Neural progenitor cell (in vitro differentiated cells): Measurements from ENCODE around the gene OR2AG2. TPM values are rescaled to one million over a fixed set of nuclear protein-coding genes. Genes with fewer than 3 reads are reported as not detected.
A peak's percentile ranks its signal among the peaks of the same experiment; 100 is the strongest.
"Not testable (repeated sequence)": the region's sequence is repeated elsewhere in the genome, so short reads cannot be mapped to it uniquely, and the experiment has no call there.

Source experiments
- DNase-seq: peaks from one replicate; pipeline ENCODE4 v3.0.0-alpha.2; 2016; ENCODE audit warnings: low spot score
- H2AFZ ChIP-seq: fragments of 200-600 bp; sonication (generic); replicated peaks from 2 replicates; pipeline ENCODE4 v1.6.1; 2016; ENCODE audit warnings: antibody characterized with exemption
- H3F3A ChIP-seq: fragments of 200-600 bp; sonication (generic); 2 replicates; pipeline ENCODE4 v1.6.1; 2016; ENCODE audit warnings: antibody characterized with exemption, low read depth
- H3K27ac ChIP-seq: fragments of 200-600 bp; sonication (generic); 2 replicates; pipeline ENCODE4 v1.5.1; 2016; ENCODE audit warnings: mild to moderate bottlenecking
- H3K27me3 ChIP-seq: fragments of 200-600 bp; sonication (generic); 2 replicates; pipeline ENCODE4 v1.6.1; 2016; ENCODE audit warnings: mild to moderate bottlenecking, moderate library complexity
- H3K36me3 ChIP-seq: fragments of 200-600 bp; sonication (generic); 2 replicates; pipeline ENCODE4 v1.5.1; 2016
- H3K4me1 ChIP-seq: fragments of 200-600 bp; sonication (generic); 2 replicates; pipeline ENCODE4 v1.6.1; 2016; ENCODE audit warnings: mixed run types
- H3K4me2 ChIP-seq: fragments of 200-600 bp; sonication (generic); 2 replicates; pipeline ENCODE4 v1.6.1; 2016
- H3K4me3 ChIP-seq: fragments of 200-600 bp; sonication (generic); 2 replicates; pipeline ENCODE4 v1.5.1; 2016
- H3K79me2 ChIP-seq: fragments of 200-600 bp; sonication (generic); 2 replicates; pipeline ENCODE4 v1.6.1; 2016; ENCODE audit warnings: low read depth
- H3K9ac ChIP-seq: fragments of 200-600 bp; sonication (generic); 2 replicates; pipeline ENCODE4 v1.6.1; 2016
- H3K9me3 ChIP-seq: fragments of 200-600 bp; sonication (generic); 2 replicates; pipeline ENCODE4 v1.5.1; 2016; ENCODE audit warnings: low read depth
- H4K20me1 ChIP-seq: fragments of 200-600 bp; sonication (generic); 2 replicates; pipeline ENCODE4 v1.6.1; 2016; ENCODE audit warnings: low read depth
- H3K27ac Mint-ChIP-seq: 3 replicates; pipeline ENCODE4 v1.8.0; 2021; ENCODE audit warnings: mixed read lengths
- H3K27me3 Mint-ChIP-seq: 2 replicates; pipeline ENCODE4 v1.8.0; 2022; ENCODE audit warnings: low read depth, mild to moderate bottlenecking, inconsistent platforms, moderate library complexity, mixed read lengths; ENCODE audit not compliant: insufficient read depth
- H3K36me3 Mint-ChIP-seq: 3 replicates; pipeline ENCODE4 v1.8.0; 2021; ENCODE audit warnings: mixed read lengths
- H3K4me1 Mint-ChIP-seq: 3 replicates; pipeline ENCODE4 v1.8.0; 2021; ENCODE audit warnings: mixed read lengths
- H3K4me3 Mint-ChIP-seq: 3 replicates; pipeline ENCODE4 v1.8.0; 2021; ENCODE audit warnings: mild to moderate bottlenecking, moderate library complexity, mixed read lengths
- H3K9me3 Mint-ChIP-seq: 3 replicates; pipeline ENCODE4 v1.8.0; 2020; ENCODE audit warnings: mixed read lengths
- EZH2 ChIP-seq: fragments of 200-600 bp; sonication (generic); IDR thresholded peaks from 2 replicates; pipeline ENCODE4 v1.6.1; 2017; ENCODE audit warnings: antibody characterized with exemption, mild to moderate bottlenecking, moderate library complexity
- EZH2phosphoT487 ChIP-seq: fragments of 200-600 bp; sonication (generic); IDR thresholded peaks from 2 replicates; pipeline ENCODE4 v1.6.1; 2017; ENCODE audit warnings: antibody characterized with exemption
- total RNA-seq: library from RNA; depleted of rRNA; stranded (reverse); fragments of >200 nt; gene quantifications from 2 replicates; pipeline ENCODE4 v1.2.3, GENCODE V29; 2015; ENCODE audit warnings: low replicate concordance
- TF ChIP-seq, protein P1 (sequence below): fragments of 200-600 bp; sonication (generic); IDR thresholded peaks from 2 replicates; pipeline ENCODE4 v1.5.1; 2017; ENCODE audit warnings: antibody characterized with exemption, mild to moderate bottlenecking

Gene OR2AG2
- total RNA-seq, 1 donor from 2014 or later, result 0.36 TPM

DNA sequence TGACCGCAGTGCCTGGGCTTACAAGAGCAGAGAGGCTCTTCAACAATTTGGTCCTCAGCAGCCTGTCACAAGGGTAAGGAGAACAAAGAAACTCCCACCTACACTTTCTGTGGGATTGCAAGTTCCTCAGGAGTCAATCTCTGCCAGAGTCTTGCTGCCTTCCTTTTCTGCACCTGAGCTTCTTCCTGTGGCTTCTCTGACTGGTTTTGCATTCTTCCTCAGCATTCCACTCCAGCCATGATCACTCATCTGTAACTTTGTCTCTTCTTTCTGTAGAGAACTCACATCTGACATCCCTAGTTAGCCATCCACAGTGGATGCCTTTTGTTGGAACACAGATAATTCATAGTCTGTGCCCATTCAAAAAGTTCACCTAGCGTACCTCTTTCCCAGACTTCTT lies 41.9 kb upstream of the OR2AG2 start:
- H3K9me3 Mint-ChIP-seq, result peaks cover 2% of the 10 kb centered on the region
- peaks cover 2% of the 10 kb centered on the region for H3K27me3 Mint-ChIP-seq
- Histone ChIP-seq H3K79me2 (no peaks in the 10 kb centered on the region), H3K36me3 (no peaks in the 10 kb centered on the region), H3K4me2 (no peak overlapping the region), H3K27ac (no peak overlapping the region), H4K20me1 (no peaks in the 10 kb centered on the region), H3K4me3 (no peak overlapping the region), H3F3A (no peaks in the 10 kb centered on the region), H3K9ac (no peak overlapping the region), H2AFZ (peak overlapping the region; percentile 10), H3K9me3 (no peaks in the 10 kb centered on the region), H3K4me1 (no peaks in the 10 kb centered on the region), H3K27me3 (no peaks in the 10 kb centered on the region)
- peaks cover 4% of the 10 kb centered on the region for H3K4me1 Mint-ChIP-seq
- H3K27ac Mint-ChIP-seq, result peak overlapping the region; percentile 2
- DNase-seq, result no peak
- TF ChIP-seq EZH2 (no peak), EZH2phosphoT487 (no peak)
- TF ChIP-seq, protein P1, sequence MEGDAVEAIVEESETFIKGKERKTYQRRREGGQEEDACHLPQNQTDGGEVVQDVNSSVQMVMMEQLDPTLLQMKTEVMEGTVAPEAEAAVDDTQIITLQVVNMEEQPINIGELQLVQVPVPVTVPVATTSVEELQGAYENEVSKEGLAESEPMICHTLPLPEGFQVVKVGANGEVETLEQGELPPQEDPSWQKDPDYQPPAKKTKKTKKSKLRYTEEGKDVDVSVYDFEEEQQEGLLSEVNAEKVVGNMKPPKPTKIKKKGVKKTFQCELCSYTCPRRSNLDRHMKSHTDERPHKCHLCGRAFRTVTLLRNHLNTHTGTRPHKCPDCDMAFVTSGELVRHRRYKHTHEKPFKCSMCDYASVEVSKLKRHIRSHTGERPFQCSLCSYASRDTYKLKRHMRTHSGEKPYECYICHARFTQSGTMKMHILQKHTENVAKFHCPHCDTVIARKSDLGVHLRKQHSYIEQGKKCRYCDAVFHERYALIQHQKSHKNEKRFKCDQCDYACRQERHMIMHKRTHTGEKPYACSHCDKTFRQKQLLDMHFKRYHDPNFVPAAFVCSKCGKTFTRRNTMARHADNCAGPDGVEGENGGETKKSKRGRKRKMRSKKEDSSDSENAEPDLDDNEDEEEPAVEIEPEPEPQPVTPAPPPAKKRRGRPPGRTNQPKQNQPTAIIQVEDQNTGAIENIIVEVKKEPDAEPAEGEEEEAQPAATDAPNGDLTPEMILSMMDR, result no peak
- H3K4me3 Mint-ChIP-seq, result no peak overlapping the region
- H3K36me3 Mint-ChIP-seq, result no peaks in the 10 kb centered on the region

- no peak overlapping the region for H3K4me2 ChIP-seq
- no peaks in the 10 kb centered on the region for H3F3A ChIP-seq
- peaks cover 3% of the 10 kb centered on the region for H3K4me1 Mint-ChIP-seq
- H3K9ac ChIP-seq, result no peak overlapping the region
- H3K36me3 ChIP-seq, result no peaks in the 10 kb centered on the region
- peaks cover 2% of the 10 kb centered on the region for H3K9me3 Mint-ChIP-seq
- no peaks in the 10 kb centered on the region for H3K4me1 ChIP-seq
- no peaks in the 10 kb centered on the region for H3K36me3 Mint-ChIP-seq
- peaks cover 2% of the 10 kb centered on the region for H3K27me3 Mint-ChIP-seq
- H3K9me3 ChIP-seq, result no peaks in the 10 kb centered on the region
- no peak overlapping the region for H2AFZ ChIP-seq
- peak; percentile 51 for DNase-seq
- H3K27ac ChIP-seq, result no peak overlapping the region
- H3K27ac Mint-ChIP-seq, result no peak overlapping the region
- TF ChIP-seq, protein P1, result peak; percentile 90
- no peak for TF ChIP-seq EZH2
- no peak overlapping the region for H3K4me3 ChIP-seq
- H3K4me3 Mint-ChIP-seq, result no peak overlapping the region
- no peaks in the 10 kb centered on the region for H3K27me3 ChIP-seq
- no peaks in the 10 kb centered on the region for H3K79me2 ChIP-seq
- no peaks in the 10 kb centered on the region for H4K20me1 ChIP-seq
Measured at GRCh38 chr11:6812390-6813005, 40.7 kb upstream of the OR2AG2 start.

DNA sequence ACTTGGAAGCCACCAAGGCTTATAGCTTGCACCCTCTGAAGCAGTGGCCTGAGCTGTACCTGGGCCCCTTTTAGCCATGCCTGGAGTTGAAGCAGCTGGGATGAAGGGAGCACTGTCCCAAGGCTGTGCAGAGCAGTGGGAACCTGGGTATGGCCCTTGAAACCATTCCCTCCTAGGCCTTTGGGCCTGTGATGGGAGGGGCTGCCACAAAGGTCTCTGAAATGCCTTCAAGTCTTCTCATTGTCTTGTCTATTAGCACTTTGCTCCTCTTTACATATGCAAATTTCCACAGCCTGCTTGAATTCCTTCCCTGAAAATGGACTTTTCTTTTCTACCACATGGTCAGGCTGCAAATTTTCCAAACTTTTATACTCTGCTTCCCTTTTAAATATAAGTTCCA lies 29.3 kb upstream of the OR2AG2 start:
- H3K9me3 Mint-ChIP-seq, H3K4me3 Mint-ChIP-seq, H3F3A ChIP-seq, H3K27me3 ChIP-seq, H3K4me2 ChIP-seq, H3K4me3 ChIP-seq, H3K36me3 Mint-ChIP-seq, H3K27ac ChIP-seq, H3K36me3 ChIP-seq, H3K27ac Mint-ChIP-seq, H3K9me3 ChIP-seq, H3K79me2 ChIP-seq, H3K4me1 ChIP-seq, H3K27me3 Mint-ChIP-seq, H2AFZ ChIP-seq, H3K4me1 Mint-ChIP-seq, H3K9ac ChIP-seq, DNase-seq, H4K20me1 ChIP-seq: not testable (repeated sequence)

DNA sequence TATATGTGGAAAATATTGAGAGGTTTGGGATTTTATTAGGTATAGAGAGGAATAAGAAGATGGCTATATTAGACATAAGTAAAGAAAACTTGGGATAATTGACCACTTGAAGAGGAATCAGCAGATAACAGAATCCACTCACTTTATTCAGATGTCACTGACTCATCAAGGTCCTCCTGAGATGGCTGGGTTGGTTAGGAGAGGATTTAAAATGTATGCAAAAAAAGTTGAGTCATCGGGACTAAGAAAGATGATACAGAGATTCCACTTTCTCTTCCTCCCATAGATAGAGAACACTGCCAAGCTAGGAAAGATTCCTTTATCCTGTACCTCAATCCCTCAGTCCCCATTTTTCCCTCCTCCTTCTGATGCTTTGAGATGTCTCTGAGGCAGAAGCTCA lies 27.6 kb upstream of the OR2AG2 start, which contains the start of gene OR6A2:
OR6A2 (minus strand) TSS at position 288 of the 400 bp plus-strand sequence. CDS start 3,981 bp downstream, outside the sequence.
- Histone ChIP-seq H3K79me2 (no peaks in the 10 kb centered on the region), H3K4me3 (no peak within 1 kb of the TSS), H2AFZ (no peak within 1 kb of the TSS), H3K9ac (no peak within 1 kb of the TSS), H3K27ac (no peak within 1 kb of the TSS), H3F3A (no peaks in the 10 kb centered on the region), H3K4me1 (no peaks in the 10 kb centered on the region), H3K4me2 (no peak within 1 kb of the TSS), H3K36me3 (no peaks in the 10 kb centered on the region), H3K27me3 (no peaks in the 10 kb centered on the region), H4K20me1 (no peaks in the 10 kb centered on the region), H3K9me3 (no peaks in the 10 kb centered on the region)
- no peak for DNase-seq
- no peaks in the 10 kb centered on the region for H3K4me1 Mint-ChIP-seq
- H3K27ac Mint-ChIP-seq, result no peak within 1 kb of the TSS
- no peaks in the 10 kb centered on the region for H3K36me3 Mint-ChIP-seq
- peaks cover 2% of the 10 kb centered on the region for H3K27me3 Mint-ChIP-seq
- no peaks in the 10 kb centered on the region for H3K9me3 Mint-ChIP-seq
- H3K4me3 Mint-ChIP-seq, result no peak within 1 kb of the TSS
- no peak for TF ChIP-seq EZH2
- no peak for TF ChIP-seq EZH2phosphoT487
- TF ChIP-seq, protein P1, result no peak
